Neuronal stem cell (in vitro differentiated cells): ENCODE measurements around the gene LRP1B.

Experiments
- DNase-seq: peaks from one replicate; pipeline ENCODE4 v3.0.0-alpha.2; 2013; ENCODE audit warnings: low spot score
- H2AFZ ChIP-seq: one replicate; pipeline ENCODE4 v1.6.1; 2013; ENCODE audit warnings: mild to moderate bottlenecking, low read length, inconsistent platforms
- H2AK5ac ChIP-seq: 2 replicates; pipeline ENCODE4 v1.6.1; 2013; ENCODE audit warnings: low read depth, mild to moderate bottlenecking, inconsistent platforms, low read length, moderate library complexity, mixed read lengths
- H2BK120ac ChIP-seq: 2 replicates; pipeline ENCODE4 v1.6.1; 2013; ENCODE audit warnings: low read depth, mild to moderate bottlenecking, inconsistent platforms, low read length, moderate library complexity, mixed read lengths
- H2BK12ac ChIP-seq: one replicate; pipeline ENCODE4 v1.6.1; 2013; ENCODE audit warnings: low read length, inconsistent platforms
- H2BK15ac ChIP-seq: 2 replicates; pipeline ENCODE4 v1.6.1; 2013; ENCODE audit warnings: mild to moderate bottlenecking, low read length, inconsistent platforms, mixed read lengths
- H2BK5ac ChIP-seq: one replicate; pipeline ENCODE4 v1.6.1; 2013; ENCODE audit warnings: inconsistent platforms, mild to moderate bottlenecking, low read length, moderate library complexity
- H3K14ac ChIP-seq: one replicate; pipeline ENCODE4 v1.6.1; 2013; ENCODE audit warnings: low read length, inconsistent platforms
- H3K18ac ChIP-seq: 2 replicates; pipeline ENCODE4 v1.6.1; 2013; ENCODE audit warnings: low read length, inconsistent platforms
- H3K23ac ChIP-seq: 2 replicates; pipeline ENCODE4 v1.6.1; 2013; ENCODE audit warnings: low read depth, mild to moderate bottlenecking, mixed read lengths, low read length, inconsistent platforms; ENCODE audit not compliant: poor library complexity
- H3K27ac ChIP-seq: replicated peaks from 3 replicates; pipeline ENCODE4 v1.5.1; 2013; ENCODE audit warnings: low read length, inconsistent platforms
- H3K27me3 ChIP-seq, 3 experiments: 2 replicates each; pipeline ENCODE4 v1.6.1; 2013; ENCODE audit warnings: low read length in 3 of 3, mild to moderate bottlenecking in 2 of 3, inconsistent platforms in 1 of 3, low read depth in 1 of 3, mixed read lengths in 1 of 3, moderate library complexity in 1 of 3; ENCODE audit not compliant: control insufficient read depth in 3 of 3, insufficient read depth in 3 of 3
- H3K36me3 ChIP-seq, 2 donors: replicated peaks in 1 of 2; 2 replicates each; pipeline ENCODE4 v1.6.1; 2013; ENCODE audit warnings: low read length in 2 of 2; ENCODE audit not compliant: control insufficient read depth in 2 of 2, insufficient read depth in 2 of 2
- H3K4ac ChIP-seq: 2 replicates; pipeline ENCODE4 v1.6.1; 2013; ENCODE audit warnings: inconsistent platforms, mild to moderate bottlenecking, low read length, moderate library complexity
- H3K4me1 ChIP-seq, 2 donors: 1 replicate in 1 of 2; 2 replicates in 1 of 2; pipeline ENCODE4 v1.6.1; 2013; ENCODE audit warnings: low read length in 2 of 2, low read depth in 1 of 2; ENCODE audit not compliant: control insufficient read depth in 2 of 2, insufficient read depth in 1 of 2
- H3K4me2 ChIP-seq: one replicate; pipeline ENCODE4 v1.6.1; 2013; ENCODE audit warnings: mild to moderate bottlenecking, low read length, inconsistent platforms; ENCODE audit not compliant: insufficient read depth, poor library complexity, severe bottlenecking
- H3K4me3 ChIP-seq, 2 donors: 2 replicates each; pipeline ENCODE4 v1.5.1; 2013; ENCODE audit warnings: low read length in 2 of 2, mild to moderate bottlenecking in 2 of 2, inconsistent platforms in 1 of 2, moderate library complexity in 1 of 2
- H3K79me1 ChIP-seq: one replicate; pipeline ENCODE4 v1.6.1; 2013; ENCODE audit warnings: low read depth, mild to moderate bottlenecking, inconsistent platforms, low read length, moderate library complexity
- H3K9ac ChIP-seq: one replicate; pipeline ENCODE4 v1.6.1; 2013; ENCODE audit warnings: mild to moderate bottlenecking, low read depth, low read length, inconsistent platforms; ENCODE audit not compliant: poor library complexity
- H3K9me3 ChIP-seq, 2 donors: replicated peaks in 1 of 2; 2 replicates each; pipeline versions ENCODE3 to v1.6.1; 2013; ENCODE audit warnings: low read length in 2 of 2, mild to moderate bottlenecking in 2 of 2, inconsistent platforms in 1 of 2, low read depth in 1 of 2, mixed read lengths in 1 of 2, moderate library complexity in 1 of 2; ENCODE audit not compliant: control insufficient read depth in 2 of 2, insufficient read depth in 1 of 2
- H4K8ac ChIP-seq: one replicate; pipeline ENCODE4 v1.6.1; 2013; ENCODE audit warnings: low read depth, mild to moderate bottlenecking, inconsistent platforms, low read length, moderate library complexity
- H4K91ac ChIP-seq: one replicate; pipeline ENCODE4 v1.6.1; 2013; ENCODE audit warnings: low read length, low read depth, mild to moderate bottlenecking, inconsistent platforms; ENCODE audit not compliant: poor library complexity
- WGBS, 2 donors: extraction: QIAGEN DNeasy Blood & Tissue Kit; methylation state at CpG; one replicate each; pipeline ENCODE4 v1.1.7; 2013; ENCODE audit warnings: missing lambda C conversion rate in 2 of 2, mixed read lengths in 1 of 2; ENCODE audit not compliant: insufficient read length in 2 of 2, insufficient replicate concordance in 1 of 2; ENCODE audit errors: extremely low coverage in 2 of 2; 5-methylcytosine and 5-hydroxymethylcytosine counted together

The LRP1B gene

GRCh38 chr2:141041281-141041680, 1089.5 kb downstream of the LRP1B start:
- H3K4me1 ChIP-seq: peaks cover 0 to 2% of the 10 kb centered on the region in 2 donors
- H2AFZ ChIP-seq: peak overlapping the region; percentile 40
- no peaks in the 10 kb centered on the region for H3K9me3 ChIP-seq
- H3K14ac ChIP-seq: no peak overlapping the region
- no peaks in the 10 kb centered on the region for H3K36me3 ChIP-seq
- H3K4me2 ChIP-seq: no peak overlapping the region
- H3K18ac ChIP-seq: no peak overlapping the region
- no peak overlapping the region for H3K9ac ChIP-seq
- no peak overlapping the region for H2AK5ac ChIP-seq
- no peak for DNase-seq
- no peak overlapping the region for H3K4ac ChIP-seq
- no peak overlapping the region for H4K91ac ChIP-seq
- H3K27ac ChIP-seq: no peak overlapping the region
- H3K79me1 ChIP-seq: no peaks in the 10 kb centered on the region
- H3K27me3 ChIP-seq: no peaks in the 10 kb centered on the region
- no peak overlapping the region for H2BK12ac ChIP-seq
- no peak overlapping the region for H3K23ac ChIP-seq
- H3K4me3 ChIP-seq: no peak overlapping the region
- H2BK15ac ChIP-seq: no peak overlapping the region
- no peak overlapping the region for H4K8ac ChIP-seq
- no CpG with 5 or more reads among the region's 1 CpG for WGBS, 2 donors
- no peak overlapping the region for H2BK120ac ChIP-seq
- no peak overlapping the region for H2BK5ac ChIP-seq

- Histone ChIP-seq H3K9ac (no peak overlapping the region), H2BK15ac (no peak overlapping the region), H3K4ac (no peak overlapping the region), H3K79me1 (no peaks in the 10 kb centered on the region), H2AFZ (no peak overlapping the region), H2BK120ac (no peak overlapping the region), H4K91ac (no peak overlapping the region), H3K4me3 (no peak overlapping the region), H3K23ac (no peak overlapping the region), H2BK12ac (no peak overlapping the region), H2BK5ac (no peak overlapping the region), H3K18ac (no peak overlapping the region), H3K27ac (no peak overlapping the region), H3K4me2 (no peak overlapping the region), H3K4me1 (peaks cover 0 to 2% of the 10 kb centered on the region in 2 donors), H3K14ac (no peak overlapping the region), H3K36me3 (no peaks in the 10 kb centered on the region), H2AK5ac (no peak overlapping the region), H4K8ac (no peak overlapping the region), H3K9me3 (no peaks in the 10 kb centered on the region), H3K27me3 (no peaks in the 10 kb centered on the region)
- no CpG with 5 or more reads among the region's 2 CpGs for WGBS, 2 donors
- DNase-seq: no peak
Observed at GRCh38 chr2:141038341-141038740, 1092.5 kb downstream of the LRP1B start.

DNA sequence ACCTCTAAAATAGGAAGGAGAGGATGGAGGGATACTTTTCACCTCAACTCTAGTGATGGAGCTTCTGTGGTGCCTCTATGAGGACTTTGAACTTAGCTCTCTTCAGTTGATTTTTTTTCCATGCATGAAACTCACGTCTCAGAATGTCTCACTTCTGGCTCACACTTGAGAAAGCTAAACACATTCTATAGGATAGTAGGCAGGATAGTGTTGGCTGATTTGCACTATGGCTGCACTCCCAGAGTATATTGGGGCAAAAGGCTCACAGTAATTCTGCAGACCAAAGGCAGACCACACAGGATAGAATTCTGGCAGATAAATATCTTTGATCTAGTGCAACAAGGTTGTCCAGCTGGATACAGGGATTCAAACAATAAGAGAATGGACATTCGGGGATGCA, 1093.5 kb downstream of the LRP1B start:
- no peak overlapping the region for H4K8ac ChIP-seq
- no peak overlapping the region for H4K91ac ChIP-seq
- H3K9ac ChIP-seq: no peak overlapping the region
- H2BK5ac ChIP-seq: no peak overlapping the region
- no peak overlapping the region for H3K4ac ChIP-seq
- no peak overlapping the region for H2BK120ac ChIP-seq
- peaks cover 0 to 2% of the 10 kb centered on the region in 2 donors for H3K4me1 ChIP-seq
- no peak overlapping the region for H3K23ac ChIP-seq
- no peaks in the 10 kb centered on the region for H3K27me3 ChIP-seq
- no peak overlapping the region for H3K27ac ChIP-seq
- no peak overlapping the region for H3K14ac ChIP-seq
- no peaks in the 10 kb centered on the region for H3K9me3 ChIP-seq
- no peak overlapping the region for H2BK15ac ChIP-seq
- H3K36me3 ChIP-seq: no peaks in the 10 kb centered on the region
- H3K4me3 ChIP-seq: no peak overlapping the region
- H3K18ac ChIP-seq: no peak overlapping the region
- H3K79me1 ChIP-seq: no peaks in the 10 kb centered on the region
- no peak overlapping the region for H2AK5ac ChIP-seq
- no peak overlapping the region for H3K4me2 ChIP-seq
- H2BK12ac ChIP-seq: no peak overlapping the region
- WGBS, 2 donors: no CpG with 5 or more reads among the region's 2 CpGs
- DNase-seq: no peak
- H2AFZ ChIP-seq: peak overlapping the region; percentile 75

DNA sequence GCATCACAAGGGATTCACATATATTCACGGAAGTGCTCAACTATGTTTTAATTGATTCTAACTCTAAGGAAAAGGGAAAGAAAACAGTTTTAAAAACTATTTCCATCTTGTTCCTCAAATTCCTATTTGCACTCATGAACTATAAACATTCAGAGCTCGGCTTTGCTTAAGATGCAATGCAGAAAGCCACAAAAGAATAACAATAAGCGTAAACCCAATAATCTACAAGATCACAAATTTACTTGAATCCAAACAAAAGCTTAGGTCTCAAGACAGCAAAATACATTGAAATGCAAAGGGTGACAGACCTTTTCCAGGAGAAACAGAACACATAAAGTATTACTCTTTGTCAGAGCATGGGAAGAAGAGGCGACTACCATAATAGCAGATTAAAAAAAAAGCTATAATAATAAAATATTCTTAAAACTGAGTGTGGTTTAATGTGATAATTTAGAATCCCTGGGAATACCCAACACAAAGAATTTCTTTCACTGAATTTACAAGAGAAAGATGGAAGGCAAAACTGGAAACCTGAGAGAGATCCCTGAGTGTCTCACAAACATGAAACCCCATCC, 1094.9 kb downstream of the LRP1B start:
- H2BK120ac ChIP-seq: no peak overlapping the region
- H3K4me3 ChIP-seq: no peak overlapping the region
- no peak for DNase-seq
- H3K4me1 ChIP-seq: peaks cover 0 to 2% of the 10 kb centered on the region in 2 donors
- H2AK5ac ChIP-seq: no peak overlapping the region
- H3K36me3 ChIP-seq: no peaks in the 10 kb centered on the region
- H3K14ac ChIP-seq: no peak overlapping the region
- H3K79me1 ChIP-seq: no peaks in the 10 kb centered on the region
- no peak overlapping the region for H3K9ac ChIP-seq
- H3K9me3 ChIP-seq: no peaks in the 10 kb centered on the region
- H3K23ac ChIP-seq: no peak overlapping the region
- H2BK15ac ChIP-seq: no peak overlapping the region
- no CpG with 5 or more reads among the region's 4 CpGs for WGBS, 2 donors
- no peak overlapping the region for H3K18ac ChIP-seq
- H4K91ac ChIP-seq: no peak overlapping the region
- no peak overlapping the region for H3K27ac ChIP-seq
- no peak overlapping the region for H4K8ac ChIP-seq
- no peak overlapping the region for H3K4ac ChIP-seq
- H2AFZ ChIP-seq: peak overlapping the region; percentile 75
- no peaks in the 10 kb centered on the region for H3K27me3 ChIP-seq
- no peak overlapping the region for H3K4me2 ChIP-seq
- no peak overlapping the region for H2BK5ac ChIP-seq
- no peak overlapping the region for H2BK12ac ChIP-seq
